Measurements from ENCODE around the gene HBA1.
"Not testable (repeated sequence)": the region's sequence is repeated elsewhere in the genome, so short reads cannot be mapped to it uniquely, and the experiment has no call there.

Gene HBA1

DNA sequence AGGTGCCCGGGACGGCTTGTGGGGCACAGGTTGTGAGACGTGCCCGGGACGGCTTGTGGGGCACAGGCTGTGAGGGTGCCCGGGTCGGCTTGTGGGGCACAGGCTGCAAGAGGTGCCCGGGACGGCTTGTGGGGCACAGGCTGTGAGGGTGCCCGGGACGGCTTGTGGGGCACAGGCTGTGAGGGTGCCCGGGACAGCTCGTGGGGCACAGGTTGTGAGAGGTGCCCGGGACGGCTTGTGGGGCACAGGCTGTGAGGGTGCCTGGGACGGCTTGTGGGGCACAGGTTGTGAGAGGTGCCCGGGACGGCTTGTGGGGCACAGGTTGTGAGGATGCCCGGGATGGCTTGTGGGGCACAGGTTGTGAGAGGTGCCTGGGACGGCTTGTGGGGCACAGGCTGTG lies 16.2 kb upstream of the HBA1 start:
- DNase-seq = not testable (repeated sequence)

DNA sequence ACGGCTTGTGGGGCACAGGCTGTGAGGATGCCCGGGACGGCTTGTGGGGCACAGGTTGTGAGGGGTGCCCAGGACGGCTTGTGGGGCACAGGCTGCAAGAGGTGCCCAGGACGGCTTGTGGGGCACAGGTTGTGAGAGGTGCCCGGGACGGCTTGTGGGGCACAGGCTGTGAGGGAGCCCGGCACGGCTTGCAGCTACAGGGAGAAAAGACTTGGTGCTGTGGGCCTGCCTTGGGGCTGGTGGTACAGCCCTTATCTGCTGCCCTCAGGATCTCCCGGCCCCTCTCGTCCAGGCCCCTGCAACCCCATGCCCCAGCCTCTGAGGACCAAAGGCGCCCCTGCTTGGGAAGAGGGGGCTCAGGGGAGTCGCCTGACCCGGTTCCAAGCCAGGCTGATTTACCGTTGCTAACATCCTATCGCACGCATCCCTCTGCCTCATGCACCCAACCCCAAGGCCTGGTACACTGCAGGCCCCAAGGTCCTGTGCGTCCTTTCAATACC lies 15.7 kb upstream of the HBA1 start:
- no peak for DNase-seq

GRCh38 chr16:162271-162991 lies 14.0 kb upstream of the HBA1 start:
- DNase-seq = no peak

DNA sequence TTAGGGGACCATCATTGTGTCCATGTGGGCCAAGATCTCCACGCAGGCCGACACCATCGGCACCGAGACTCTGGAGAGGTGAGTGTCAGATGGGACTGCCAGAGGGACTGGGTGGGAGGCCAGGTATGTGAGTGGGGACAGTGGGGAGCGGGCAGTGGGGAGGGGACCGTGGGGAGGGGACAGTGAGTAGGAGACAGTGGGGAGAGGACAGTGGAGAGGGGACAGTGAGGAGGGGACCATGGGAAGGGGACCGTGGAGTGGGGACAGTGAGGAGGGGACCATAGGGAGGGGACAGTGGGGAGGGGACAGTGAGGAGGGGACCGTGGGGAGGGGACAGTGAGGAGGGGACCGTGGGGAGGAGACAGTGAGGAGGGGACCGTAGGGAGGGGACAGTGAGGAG lies 13.3 kb upstream of the HBA1 start:
- not testable (repeated sequence) for DNase-seq

- not testable (repeated sequence) for DNase-seq
These were observed 12.8 kb upstream of the HBA1 start for GRCh38 chr16:163696-164095.

DNA sequence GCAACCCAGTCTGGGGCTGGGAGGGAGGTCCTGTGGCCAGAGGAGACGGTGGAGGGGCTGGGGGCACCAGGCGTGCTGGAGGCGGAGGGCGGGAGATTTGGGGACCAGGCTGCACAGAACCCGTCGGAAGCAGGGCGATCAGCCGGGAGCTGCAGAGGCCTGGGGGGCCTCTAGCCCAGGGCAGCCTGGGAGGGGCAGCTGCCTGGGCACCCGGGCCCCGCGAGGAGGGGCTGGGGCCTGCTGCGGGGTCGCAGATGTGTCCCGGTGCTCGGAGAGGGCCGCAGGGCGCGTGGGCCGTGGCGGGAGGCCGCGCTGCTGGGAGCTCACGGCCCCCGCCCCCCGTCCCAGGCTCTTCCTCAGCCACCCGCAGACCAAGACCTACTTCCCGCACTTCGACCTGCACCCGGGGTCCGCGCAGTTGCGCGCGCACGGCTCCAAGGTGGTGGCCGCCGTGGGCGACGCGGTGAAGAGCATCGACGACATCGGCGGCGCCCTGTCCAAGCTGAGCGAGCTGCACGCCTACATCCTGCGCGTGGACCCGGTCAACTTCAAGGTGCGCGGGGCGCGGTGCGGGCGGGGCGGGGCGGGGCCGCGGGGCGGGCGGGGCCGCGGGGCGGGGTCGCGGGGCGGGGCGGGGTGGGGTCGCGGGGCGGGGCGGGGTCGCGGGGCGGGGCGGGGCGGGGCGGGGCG lies 12.2 kb upstream of the HBA1 start:
- DNase-seq = not testable (repeated sequence)

DNA sequence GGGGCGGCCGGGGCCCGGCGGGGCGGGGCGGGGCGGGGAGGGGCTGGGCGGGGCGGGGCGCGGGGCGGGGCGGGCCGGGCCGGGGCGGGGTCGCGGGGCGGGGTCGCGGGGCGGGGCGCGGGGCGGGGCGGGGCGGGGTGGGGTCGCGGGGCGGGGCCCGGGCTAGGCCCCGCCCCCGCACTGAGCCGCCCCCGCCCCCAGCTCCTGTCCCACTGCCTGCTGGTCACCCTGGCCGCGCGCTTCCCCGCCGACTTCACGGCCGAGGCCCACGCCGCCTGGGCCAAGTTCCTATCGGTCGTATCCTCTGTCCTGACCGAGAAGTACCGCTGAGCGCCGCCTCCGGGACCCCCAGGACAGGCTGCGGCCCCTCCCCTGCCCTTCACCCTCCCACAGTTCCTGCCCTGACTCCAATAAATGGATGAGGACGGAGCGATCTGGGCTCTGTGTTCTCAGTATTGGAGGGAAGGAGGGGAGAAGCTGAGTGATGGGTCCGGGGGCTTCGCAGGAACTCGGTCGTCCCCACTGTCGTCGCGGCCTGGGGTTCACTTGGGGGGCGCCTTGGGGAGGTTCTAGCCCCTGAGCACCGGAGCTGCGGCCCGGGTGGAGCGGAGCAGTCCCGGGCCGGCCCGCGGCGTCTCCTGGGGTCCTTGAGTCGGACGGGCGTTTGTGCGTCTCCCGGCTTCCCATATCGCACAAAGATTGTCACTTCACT lies 11.5 kb upstream of the HBA1 start:
- DNase-seq = no peak

- DNase-seq = no peak
These were observed 10.7 kb upstream of the HBA1 start, which contains the start of gene HBM for GRCh38 chr16:165539-166374. Gene HBM (plus strand): TSS chr16:165978. CDS start chr16:165998, 20 bp downstream.

DNA sequence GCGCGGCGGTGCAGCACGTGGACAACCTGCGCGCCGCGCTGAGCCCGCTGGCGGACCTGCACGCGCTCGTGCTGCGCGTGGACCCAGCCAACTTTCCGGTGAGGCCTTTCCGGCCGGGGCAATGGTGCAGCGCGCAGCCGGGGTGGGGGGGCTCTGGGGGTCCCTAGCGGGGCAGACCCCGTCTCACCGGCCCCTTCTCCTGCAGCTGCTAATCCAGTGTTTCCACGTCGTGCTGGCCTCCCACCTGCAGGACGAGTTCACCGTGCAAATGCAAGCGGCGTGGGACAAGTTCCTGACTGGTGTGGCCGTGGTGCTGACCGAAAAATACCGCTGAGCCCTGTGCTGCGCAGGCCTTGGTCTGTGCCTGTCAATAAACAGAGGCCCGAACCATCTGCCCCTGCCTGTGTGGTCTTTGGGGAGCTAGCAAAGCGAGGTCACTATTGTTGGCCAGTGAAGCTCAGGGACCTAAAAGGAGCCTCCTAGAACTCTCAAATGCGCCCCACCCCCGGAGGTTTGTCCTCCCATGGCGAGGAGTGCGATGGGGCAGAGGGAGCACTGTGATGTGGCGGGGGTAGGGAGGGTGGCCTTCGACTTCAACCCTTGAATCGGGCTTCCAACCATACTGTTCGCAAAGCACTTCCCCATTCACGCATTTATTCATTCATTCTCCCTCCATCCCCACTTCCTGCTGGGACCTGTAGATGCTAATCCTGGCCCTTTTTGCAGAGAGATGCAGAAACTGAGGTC lies 9.9 kb upstream of the HBA1 start:
- no peak for DNase-seq

GRCh38 chr16:167122-167690 lies 9.3 kb upstream of the HBA1 start:
- no peak for DNase-seq

- DNase-seq = no peak
These were observed 8.1 kb upstream of the HBA1 start for GRCh38 chr16:168424-168823.

DNA sequence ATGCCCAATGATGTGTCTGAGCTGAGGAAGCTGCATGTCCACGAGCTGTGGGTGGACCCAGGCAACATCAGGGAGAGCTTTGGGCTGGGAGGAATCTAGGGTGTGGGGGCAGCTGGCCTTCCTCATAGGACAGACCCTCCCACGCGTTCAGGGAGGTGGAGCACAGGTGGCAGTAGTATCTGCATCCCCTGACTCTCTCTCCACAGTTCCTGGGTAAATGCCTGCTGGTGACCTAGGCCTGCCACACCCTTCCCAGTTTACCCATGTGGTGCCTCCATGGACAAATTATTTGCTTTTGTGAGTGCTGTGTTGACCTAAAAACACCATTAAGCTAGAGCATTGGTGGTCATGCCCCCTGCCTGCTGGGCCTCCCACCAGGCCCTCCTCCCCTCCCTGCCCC lies 7.5 kb upstream of the HBA1 start:
- DNase-seq = no peak

DNA sequence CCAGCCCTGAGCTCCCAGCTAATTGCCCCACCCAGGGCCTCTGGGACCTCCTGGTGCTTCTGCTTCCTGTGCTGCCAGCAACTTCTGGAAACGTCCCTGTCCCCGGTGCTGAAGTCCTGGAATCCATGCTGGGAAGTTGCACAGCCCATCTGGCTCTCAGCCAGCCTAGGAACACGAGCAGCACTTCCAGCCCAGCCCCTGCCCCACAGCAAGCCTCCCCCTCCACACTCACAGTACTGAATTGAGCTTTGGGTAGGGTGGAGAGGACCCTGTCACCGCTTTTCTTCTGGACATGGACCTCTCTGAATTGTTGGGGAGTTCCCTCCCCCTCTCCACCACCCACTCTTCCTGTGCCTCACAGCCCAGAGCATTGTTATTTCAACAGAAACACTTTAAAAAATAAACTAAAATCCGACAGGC lies 6.4 kb upstream of the HBA1 start:
- peak; percentile 9 for DNase-seq

DNA sequence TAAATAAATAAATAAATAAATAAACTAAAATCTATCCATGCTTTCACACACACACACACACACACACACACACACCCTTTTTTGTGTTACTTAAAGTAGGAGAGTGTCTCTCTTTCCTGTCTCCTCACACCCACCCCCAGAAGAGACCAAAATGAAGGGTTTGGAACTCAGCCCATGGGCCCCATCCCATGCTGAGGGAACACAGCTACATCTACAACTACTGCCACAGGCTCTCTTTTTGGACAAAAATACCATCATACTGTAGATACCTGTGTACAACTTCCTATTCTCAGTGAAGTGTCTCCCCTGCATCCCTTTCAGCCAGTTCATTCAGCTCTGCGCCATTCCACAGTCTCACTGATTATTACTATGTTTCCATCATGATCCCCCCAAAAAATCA lies 5.7 kb upstream of the HBA1 start:
- no peak for DNase-seq

GRCh38 chr16:172374-172941 lies 4.0 kb upstream of the HBA1 start, which contains the start of gene HBA2:
Gene HBA2 (plus strand): TSS chr16:172876. CDS start chr16:172913, 37 bp downstream.
- DNase-seq = not testable (repeated sequence)

- not testable (repeated sequence) for DNase-seq
These were observed 3.1 kb upstream of the HBA1 start for GRCh38 chr16:173211-173854.

GRCh38 chr16:173928-174769 lies 2.3 kb upstream of the HBA1 start:
- not testable (repeated sequence) for DNase-seq

DNA sequence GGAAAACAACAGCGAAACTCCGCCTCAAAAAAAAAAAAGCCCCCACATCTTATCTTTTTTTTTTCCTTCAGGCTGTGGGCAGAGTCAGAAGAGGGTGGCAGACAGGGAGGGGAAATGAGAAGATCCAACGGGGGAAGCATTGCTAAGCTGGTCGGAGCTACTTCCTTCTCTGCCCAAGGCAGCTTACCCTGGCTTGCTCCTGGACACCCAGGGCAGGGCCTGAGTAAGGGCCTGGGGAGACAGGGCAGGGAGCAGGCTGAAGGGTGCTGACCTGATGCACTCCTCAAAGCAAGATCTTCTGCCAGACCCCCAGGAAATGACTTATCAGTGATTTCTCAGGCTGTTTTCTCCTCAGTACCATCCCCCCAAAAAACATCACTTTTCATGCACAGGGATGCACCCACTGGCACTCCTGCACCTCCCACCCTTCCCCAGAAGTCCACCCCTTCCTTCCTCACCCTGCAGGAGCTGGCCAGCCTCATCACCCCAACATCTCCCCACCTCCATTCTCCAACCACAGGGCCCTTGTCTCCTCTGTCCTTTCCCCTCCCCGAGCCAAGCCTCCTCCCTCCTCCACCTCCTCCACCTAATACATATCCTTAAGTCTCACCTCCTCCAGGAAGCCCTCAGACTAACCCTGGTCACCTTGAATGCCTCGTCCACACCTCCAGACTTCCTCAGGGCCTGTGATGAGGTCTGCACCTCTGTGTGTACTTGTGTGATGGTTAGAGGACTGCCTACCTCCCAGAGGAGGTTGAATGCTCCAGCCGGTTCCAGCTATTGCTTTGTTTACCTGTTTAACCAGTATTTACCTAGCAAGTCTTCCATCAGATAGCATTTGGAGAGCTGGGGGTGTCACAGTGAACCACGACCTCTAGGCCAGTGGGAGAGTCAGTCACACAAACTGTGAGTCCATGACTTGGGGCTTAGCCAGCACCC lies 1.2 kb upstream of the HBA1 start:
- peak; percentile 39 for DNase-seq

Data from NCI-H226 (cell line).